Neural progenitor cell (in vitro differentiated cells): Measurements from ENCODE around the gene PSME4.

Source experiments
- EZH2 ChIP-seq: fragments of 200-600 bp; sonication (generic); IDR thresholded peaks from 2 replicates; pipeline ENCODE4 v1.6.1; 2017; ENCODE audit warnings: antibody characterized with exemption, mild to moderate bottlenecking, moderate library complexity
- TF ChIP-seq, protein P1 (sequence below): fragments of 200-600 bp; sonication (generic); IDR thresholded peaks from 2 replicates; pipeline ENCODE4 v1.5.1; 2017; ENCODE audit warnings: antibody characterized with exemption, mild to moderate bottlenecking

DNA sequence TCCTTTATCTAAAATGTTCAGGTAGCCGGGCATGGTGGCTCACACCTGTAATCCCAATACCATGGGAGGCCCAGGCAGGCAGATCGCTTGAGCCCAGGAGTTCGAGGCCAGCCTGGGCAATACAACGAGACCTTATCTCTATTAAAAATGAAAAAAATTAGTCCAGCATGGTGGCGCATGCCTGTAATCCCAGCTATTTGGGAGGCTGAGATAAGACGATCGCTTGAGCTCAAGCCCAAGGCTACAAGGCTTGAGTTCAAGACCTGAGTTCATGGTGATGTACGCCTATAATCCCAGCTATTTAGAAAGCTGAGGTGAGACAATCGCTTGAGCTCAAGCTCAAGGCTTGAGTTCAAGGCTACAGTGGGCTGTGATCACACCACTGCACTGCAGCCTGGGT lies 65.4 kb downstream of the PSME4 start:
- no peak for TF ChIP-seq EZH2
- TF ChIP-seq, protein P1, sequence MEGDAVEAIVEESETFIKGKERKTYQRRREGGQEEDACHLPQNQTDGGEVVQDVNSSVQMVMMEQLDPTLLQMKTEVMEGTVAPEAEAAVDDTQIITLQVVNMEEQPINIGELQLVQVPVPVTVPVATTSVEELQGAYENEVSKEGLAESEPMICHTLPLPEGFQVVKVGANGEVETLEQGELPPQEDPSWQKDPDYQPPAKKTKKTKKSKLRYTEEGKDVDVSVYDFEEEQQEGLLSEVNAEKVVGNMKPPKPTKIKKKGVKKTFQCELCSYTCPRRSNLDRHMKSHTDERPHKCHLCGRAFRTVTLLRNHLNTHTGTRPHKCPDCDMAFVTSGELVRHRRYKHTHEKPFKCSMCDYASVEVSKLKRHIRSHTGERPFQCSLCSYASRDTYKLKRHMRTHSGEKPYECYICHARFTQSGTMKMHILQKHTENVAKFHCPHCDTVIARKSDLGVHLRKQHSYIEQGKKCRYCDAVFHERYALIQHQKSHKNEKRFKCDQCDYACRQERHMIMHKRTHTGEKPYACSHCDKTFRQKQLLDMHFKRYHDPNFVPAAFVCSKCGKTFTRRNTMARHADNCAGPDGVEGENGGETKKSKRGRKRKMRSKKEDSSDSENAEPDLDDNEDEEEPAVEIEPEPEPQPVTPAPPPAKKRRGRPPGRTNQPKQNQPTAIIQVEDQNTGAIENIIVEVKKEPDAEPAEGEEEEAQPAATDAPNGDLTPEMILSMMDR: no peak
